MCF 10A (cell line): ENCODE measurements around the gene TRMT61B. TPM values are rescaled to one million over a fixed set of nuclear protein-coding genes. Genes with fewer than 3 reads are reported as not detected.

Source experiments
- Bru-seq: library from RNA; stranded (reverse); fragments of 400-500 nt; gene quantifications from one replicate; lab custom pipeline; 2021; lab: Mats Ljungman, UMichigan
- BruChase-seq, 2 experiments: library from RNA; stranded (reverse); fragments of 400-500 nt; gene quantifications; one replicate each; lab custom pipeline; 2021; lab: Mats Ljungman, UMichigan
- BruUV-seq: library from RNA; stranded (reverse); fragments of 400-500 nt; replicated peaks from 2 replicates; lab custom pipeline; 2021; lab: Mats Ljungman, UMichigan
- CTCF ChIA-PET: fragments of 300-600 bp; sonication (Branson Sonifier 250); formaldehyde crosslinking; extraction: SDS; loops from one replicate; lab custom pipeline; 2021; ENCODE audit warnings: antibody characterized with exemption, inconsistent platforms; lab: Yijun Ruan, JAX
- POLR2A ChIA-PET: fragments of 300-600, 350-650 bp; sonication (Branson Sonifier 250); formaldehyde crosslinking; extraction: SDS; loops from one replicate; lab custom pipeline; 2020; ENCODE audit warnings: antibody characterized with exemption, inconsistent platforms; lab: Yijun Ruan, JAX
- DNase-seq: peaks from one replicate; pipeline ENCODE4 v3.0.0-alpha.2; 2018; ENCODE audit not compliant: unreplicated experiment
- H3K27ac Mint-ChIP-seq: one replicate; pipeline ENCODE4 v1.8.0; 2022; ENCODE audit warnings: mild to moderate bottlenecking, low read depth, mixed read lengths; ENCODE audit not compliant: unreplicated experiment
- H3K27me3 Mint-ChIP-seq: one replicate; pipeline ENCODE4 v1.8.0; 2022; ENCODE audit warnings: mixed read lengths; ENCODE audit not compliant: insufficient read depth, unreplicated experiment
- H3K36me3 Mint-ChIP-seq: one replicate; pipeline ENCODE4 v1.8.0; 2022; ENCODE audit warnings: mild to moderate bottlenecking, moderate library complexity, mixed read lengths; ENCODE audit not compliant: insufficient read depth, unreplicated experiment
- H3K4me1 Mint-ChIP-seq: one replicate; pipeline ENCODE4 v1.8.0; 2022; ENCODE audit warnings: mixed read lengths; ENCODE audit not compliant: insufficient read depth, unreplicated experiment
- H3K4me3 Mint-ChIP-seq: one replicate; pipeline ENCODE4 v1.8.0; 2022; ENCODE audit warnings: mild to moderate bottlenecking, moderate library complexity, mixed read lengths; ENCODE audit not compliant: unreplicated experiment
- H3K9me3 Mint-ChIP-seq: one replicate; pipeline ENCODE4 v1.8.0; 2022; ENCODE audit warnings: mixed read lengths; ENCODE audit not compliant: unreplicated experiment
- intact Hi-C: fragments of 100-400 bp; cut with micrococcal nuclease; formaldehyde crosslinking; loops from 2 replicates; pipeline ENCODE4 v1.14.1; 2022
- long read RNA-seq: library from polyadenylated mRNA; stranded (forward); transcript quantifications from one replicate; pipeline ENCODE4 v2.0.0, GENCODE V29; 2022
- total RNA-seq: library from RNA; stranded (reverse); gene quantifications from 2 replicates; pipeline ENCODE4 v1.2.3, GENCODE V29; 2022
- TF ChIP-seq, protein P1 (sequence below): fragments of 200-600 bp; IDR thresholded peaks from one replicate; pipeline ENCODE4 v1.8.0; 2022; ENCODE audit warnings: antibody characterized with exemption, mild to moderate bottlenecking; ENCODE audit not compliant: unreplicated experiment

The TRMT61B gene
- total RNA-seq (10.4 and 13.4 TPM in 2 replicates), Bru-seq, nascent RNA (percentile 78 among the genes with signal in this experiment), BruChase-seq, experiment 1, labeled RNA remaining after a 6-hour chase (percentile 69 among the genes with signal in this experiment), BruChase-seq, experiment 2, labeled RNA remaining after a 2-hour chase (percentile 81 among the genes with signal in this experiment)
- long read RNA-seq, transcript TRMT61B-201 (7 exons, 1,836 nt): major isoform, 17 of 35 reads
- long read RNA-seq, partial matches to known transcripts: 2 of 35 reads
- long read RNA-seq, other reads (novel, unspliced or antisense): 16 of 35 reads

DNA sequence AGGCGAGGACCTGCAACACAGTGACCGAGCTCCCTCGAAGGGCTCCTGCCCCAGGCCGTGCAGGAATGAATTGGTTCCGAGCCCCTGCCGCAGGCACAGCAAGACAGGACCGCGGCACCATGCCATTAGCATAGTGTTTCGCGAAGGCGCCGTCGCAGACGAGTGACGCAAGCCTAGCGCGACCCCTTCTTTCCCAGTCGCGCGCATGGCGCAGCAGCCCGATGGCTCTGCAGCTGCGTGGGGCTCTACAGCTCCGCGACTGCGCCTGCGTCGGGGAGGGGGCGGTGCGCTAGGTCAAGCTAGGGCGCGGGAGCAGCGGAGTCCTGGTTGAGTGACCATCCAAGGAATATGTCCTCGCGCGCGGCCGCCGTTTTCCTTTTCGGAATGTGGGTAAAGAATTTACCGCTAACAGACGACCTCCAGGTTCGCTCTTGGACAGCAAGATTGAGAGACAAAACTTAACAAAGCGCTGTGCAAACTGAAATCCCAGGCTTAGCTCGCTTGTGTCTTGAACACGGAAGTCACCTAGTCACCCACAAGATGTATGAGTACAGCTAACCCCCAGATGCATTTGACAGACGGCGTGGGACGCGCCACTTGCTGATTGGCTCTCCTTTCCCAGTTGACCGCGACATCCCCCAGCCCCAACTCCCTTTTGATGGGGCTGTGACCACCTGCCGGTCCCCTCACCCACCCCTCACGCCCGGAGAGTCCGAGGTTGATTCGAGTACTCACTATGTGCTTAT is at the start of gene TRMT61B:
Gene TRMT61B (minus strand): TSS at position 164 of the 746 bp plus-strand sequence. CDS start 32 bp downstream, at position 132.
- TSS peak; percentile 89 for BruUV-seq
- ChIA-PET CTCF (interaction anchor here (0.5 to 1.2 kb wide), 6 partner anchors 10 to 304 kb away, joined by 3 to 5 read pairs (median 3); no protein-coding TSS in a partner anchor), POLR2A (interaction anchor here (0.6 to 5.5 kb wide), 24 partner anchors 9 to 1305 kb away, joined by 3 to 79 read pairs (median 4); partner anchors contain the start of gene WDR43)
- no peaks in the 10 kb centered on the region for H3K9me3 Mint-ChIP-seq
- H3K27ac Mint-ChIP-seq: peak within 1 kb of the TSS; percentile 79
- peak; percentile 93 for DNase-seq
- peaks cover 9% of the 10 kb centered on the region for H3K4me1 Mint-ChIP-seq
- peak within 1 kb of the TSS; percentile 92 for H3K4me3 Mint-ChIP-seq
- no peaks in the 10 kb centered on the region for H3K27me3 Mint-ChIP-seq
- H3K36me3 Mint-ChIP-seq: no peaks in the 10 kb centered on the region
- TF ChIP-seq, protein P1, sequence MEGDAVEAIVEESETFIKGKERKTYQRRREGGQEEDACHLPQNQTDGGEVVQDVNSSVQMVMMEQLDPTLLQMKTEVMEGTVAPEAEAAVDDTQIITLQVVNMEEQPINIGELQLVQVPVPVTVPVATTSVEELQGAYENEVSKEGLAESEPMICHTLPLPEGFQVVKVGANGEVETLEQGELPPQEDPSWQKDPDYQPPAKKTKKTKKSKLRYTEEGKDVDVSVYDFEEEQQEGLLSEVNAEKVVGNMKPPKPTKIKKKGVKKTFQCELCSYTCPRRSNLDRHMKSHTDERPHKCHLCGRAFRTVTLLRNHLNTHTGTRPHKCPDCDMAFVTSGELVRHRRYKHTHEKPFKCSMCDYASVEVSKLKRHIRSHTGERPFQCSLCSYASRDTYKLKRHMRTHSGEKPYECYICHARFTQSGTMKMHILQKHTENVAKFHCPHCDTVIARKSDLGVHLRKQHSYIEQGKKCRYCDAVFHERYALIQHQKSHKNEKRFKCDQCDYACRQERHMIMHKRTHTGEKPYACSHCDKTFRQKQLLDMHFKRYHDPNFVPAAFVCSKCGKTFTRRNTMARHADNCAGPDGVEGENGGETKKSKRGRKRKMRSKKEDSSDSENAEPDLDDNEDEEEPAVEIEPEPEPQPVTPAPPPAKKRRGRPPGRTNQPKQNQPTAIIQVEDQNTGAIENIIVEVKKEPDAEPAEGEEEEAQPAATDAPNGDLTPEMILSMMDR: no peak
- intact Hi-C loops: loop anchor here (2.0 kb wide), 1 partner anchor 24 kb away; the partner anchor contains the start of gene WDR43

DNA sequence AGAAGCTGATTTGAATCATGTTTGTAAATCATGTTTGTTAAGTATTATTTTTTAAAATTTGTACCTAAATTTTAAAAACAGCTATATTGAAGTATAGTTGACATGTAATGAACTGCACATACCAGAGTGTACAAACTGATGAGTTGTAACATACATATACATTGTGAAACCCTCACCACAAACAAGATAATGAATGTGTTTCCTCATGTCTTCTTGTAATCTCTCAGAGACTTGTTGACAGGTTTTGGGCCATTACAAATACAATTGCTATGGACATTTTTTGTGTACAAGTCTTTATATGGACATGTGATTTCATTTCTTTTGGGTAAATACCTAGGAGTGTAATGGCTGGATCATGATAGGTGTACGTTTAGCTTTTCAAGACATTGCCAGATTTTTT is 45.8 kb upstream of the TRMT61B start:
- intact Hi-C loops: no loop called here
- Mint-ChIP-seq H3K4me1 (peaks cover 8% of the 10 kb centered on the region), H3K9me3 (no peaks in the 10 kb centered on the region), H3K4me3 (no peak overlapping the region), H3K27me3 (no peaks in the 10 kb centered on the region), H3K36me3 (peaks cover 98% of the 10 kb centered on the region), H3K27ac (peak overlapping the region; percentile 78)
- DNase-seq: no peak
- TF ChIP-seq, protein P1: no peak
- POLR2A ChIA-PET: interaction anchor here (0.6 to 4.5 kb wide), 7 partner anchors 9 to 349 kb away, joined by 3 to 32 read pairs (median 5); partner anchors contain the start of gene WDR43
- CTCF ChIA-PET: interaction anchor here (0.6 to 0.7 kb wide), 2 partner anchors 16 to 205 kb away, joined by 3 to 4 read pairs; no protein-coding TSS in a partner anchor
- no TSS peak for BruUV-seq

DNA sequence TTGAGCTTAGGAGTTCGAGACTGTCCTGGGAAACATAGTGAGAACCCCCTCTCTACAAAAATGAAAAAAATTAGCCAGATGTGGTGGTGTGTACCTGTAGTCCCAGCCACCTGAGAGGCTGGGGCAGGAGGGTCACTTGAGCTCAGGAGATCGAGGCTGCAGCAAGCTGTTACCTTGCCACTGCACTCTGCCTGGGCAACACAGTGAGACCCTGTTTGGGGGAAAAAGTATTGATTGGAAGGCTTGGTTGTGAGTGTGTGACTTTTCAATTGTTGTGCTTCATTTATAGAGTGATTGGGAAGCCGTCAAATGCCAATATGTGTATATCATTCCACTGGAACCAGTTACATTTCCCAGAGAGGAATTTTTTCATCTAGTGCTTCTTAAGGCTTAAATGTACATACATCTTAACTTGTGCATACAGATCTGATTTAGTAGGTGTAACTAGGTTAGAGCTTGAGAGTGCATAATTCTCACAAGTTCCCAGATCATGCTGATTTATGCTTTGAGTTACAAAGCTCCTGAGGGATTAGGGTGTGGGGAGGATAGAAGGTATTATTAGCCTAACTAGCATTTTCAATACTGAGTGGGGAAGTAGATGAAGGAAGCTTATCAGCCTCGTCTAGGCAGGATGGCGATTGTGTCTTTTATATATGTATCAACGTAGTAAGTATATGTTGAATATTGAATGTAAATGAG is 39.7 kb upstream of the TRMT61B start:
- H3K9me3 Mint-ChIP-seq: no peaks in the 10 kb centered on the region
- H3K27me3 Mint-ChIP-seq: no peaks in the 10 kb centered on the region
- TF ChIP-seq, protein P1: no peak
- CTCF ChIA-PET: interaction anchor here (1.5 to 1.7 kb wide), 2 partner anchors 14 to 89 kb away, joined by 3 to 11 read pairs; no protein-coding TSS in a partner anchor
- H3K36me3 Mint-ChIP-seq: peaks cover 95% of the 10 kb centered on the region
- POLR2A ChIA-PET: interaction anchor here (0.7 to 1.4 kb wide), 9 partner anchors 11 to 42 kb away, joined by 3 to 7 read pairs (median 4); partner anchors contain the start of genes TRMT61B and WDR43
- BruUV-seq: no TSS peak
- no peak for DNase-seq
- no peak overlapping the region for H3K4me3 Mint-ChIP-seq
- intact Hi-C loops: no loop called here
- H3K4me1 Mint-ChIP-seq: peaks cover 17% of the 10 kb centered on the region
- H3K27ac Mint-ChIP-seq: no peak overlapping the region
